ENCODE data around the gene ADARB2. TPM values are rescaled to one million over a fixed set of nuclear protein-coding genes. Genes with fewer than 3 reads are reported as not detected.

The ADARB2 gene
- total RNA-seq, 4 donors from 2014 or later, result 0.80 to 4.9 (median 2.3) TPM

DNA sequence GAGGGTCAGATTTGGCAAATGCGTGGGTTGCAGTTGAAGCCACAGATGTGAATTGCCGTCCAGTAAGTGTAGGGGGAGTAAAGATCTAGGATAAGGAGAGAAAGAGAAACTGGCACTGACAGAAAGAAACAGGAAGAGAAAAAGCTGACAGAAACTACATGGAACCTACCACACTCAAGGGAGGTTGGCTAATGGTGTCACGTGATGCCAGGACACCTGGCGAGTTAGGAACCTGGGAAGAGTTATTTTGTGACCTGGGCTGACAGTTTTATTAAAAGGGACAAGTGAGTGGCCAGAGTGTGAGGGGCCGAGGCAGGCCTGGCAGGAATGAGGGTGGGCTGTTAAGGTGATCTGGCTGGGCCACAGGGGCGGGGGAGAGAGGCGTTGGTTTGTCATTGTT is 188.7 kb downstream of the ADARB2 start:
- no peaks in the 10 kb centered on the region for H3K36me3 ChIP-seq
- DNase-seq, result no peak
- no peaks in the 10 kb centered on the region for H3K9me3 ChIP-seq
- in situ Hi-C loops (cut with MboI; ENCODE audit: low pct_ligation_motif_present in 1 of 4, low pct_unique_long_range_greater_than_20kb in 1 of 4, low sequenced_read_pairs in 3 of 4), result no loop called here
- no peaks in the 10 kb centered on the region for H3K27me3 ChIP-seq
- no peaks in the 10 kb centered on the region for H3K4me1 ChIP-seq
- TF ChIP-seq EP300 (IDR thresholded peaks at IDR 0.05; ENCODE audit: low read depth) (no peak), POLR2A (IDR thresholded peaks at IDR 0.05) (no peak), POLR2AphosphoS5 (IDR thresholded peaks at IDR 0.05) (no peak)
- TF ChIP-seq, protein P1, sequence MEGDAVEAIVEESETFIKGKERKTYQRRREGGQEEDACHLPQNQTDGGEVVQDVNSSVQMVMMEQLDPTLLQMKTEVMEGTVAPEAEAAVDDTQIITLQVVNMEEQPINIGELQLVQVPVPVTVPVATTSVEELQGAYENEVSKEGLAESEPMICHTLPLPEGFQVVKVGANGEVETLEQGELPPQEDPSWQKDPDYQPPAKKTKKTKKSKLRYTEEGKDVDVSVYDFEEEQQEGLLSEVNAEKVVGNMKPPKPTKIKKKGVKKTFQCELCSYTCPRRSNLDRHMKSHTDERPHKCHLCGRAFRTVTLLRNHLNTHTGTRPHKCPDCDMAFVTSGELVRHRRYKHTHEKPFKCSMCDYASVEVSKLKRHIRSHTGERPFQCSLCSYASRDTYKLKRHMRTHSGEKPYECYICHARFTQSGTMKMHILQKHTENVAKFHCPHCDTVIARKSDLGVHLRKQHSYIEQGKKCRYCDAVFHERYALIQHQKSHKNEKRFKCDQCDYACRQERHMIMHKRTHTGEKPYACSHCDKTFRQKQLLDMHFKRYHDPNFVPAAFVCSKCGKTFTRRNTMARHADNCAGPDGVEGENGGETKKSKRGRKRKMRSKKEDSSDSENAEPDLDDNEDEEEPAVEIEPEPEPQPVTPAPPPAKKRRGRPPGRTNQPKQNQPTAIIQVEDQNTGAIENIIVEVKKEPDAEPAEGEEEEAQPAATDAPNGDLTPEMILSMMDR (IDR thresholded peaks at IDR 0.05), result no peak
- WGBS, 2 donors (ENCODE audit: low coverage in 1 of 2), result 82 to 93% methylated on average over 7 of the region's 7 CpGs
- intact Hi-C loops (cut with DNase I; ENCODE audit: low total_unique reads), result no loop called here
- no peak overlapping the region for H3K27ac ChIP-seq
- no peak overlapping the region for H3K4me3 ChIP-seq

DNA sequence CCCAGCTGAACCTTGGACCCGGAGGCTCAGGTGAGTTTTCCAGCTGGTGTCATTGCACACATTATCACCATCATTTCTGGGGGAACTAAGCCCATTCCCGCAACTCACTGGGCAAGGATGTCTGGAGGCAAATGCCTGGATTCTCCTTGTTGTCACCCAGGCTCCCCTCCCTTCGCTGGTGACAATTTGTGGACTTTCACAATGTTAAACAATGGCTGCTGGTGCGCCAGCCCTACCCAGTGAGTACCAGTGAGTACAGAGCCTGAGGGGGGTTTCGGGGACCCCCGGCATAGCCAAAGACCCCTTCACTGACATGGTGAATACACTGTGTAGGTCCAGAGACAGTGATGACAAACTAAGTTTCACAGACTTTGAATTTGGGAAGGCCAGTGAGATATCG is 189.2 kb downstream of the ADARB2 start:
- no peaks in the 10 kb centered on the region for H3K27me3 ChIP-seq
- in situ Hi-C loops (cut with MboI; ENCODE audit: low pct_ligation_motif_present in 1 of 4, low pct_unique_long_range_greater_than_20kb in 1 of 4, low sequenced_read_pairs in 3 of 4) (no loop called here), intact Hi-C loops (cut with DNase I; ENCODE audit: low total_unique reads) (no loop called here)
- no peaks in the 10 kb centered on the region for H3K9me3 ChIP-seq
- no peak overlapping the region for H3K4me3 ChIP-seq
- H3K4me1 ChIP-seq, result no peaks in the 10 kb centered on the region
- DNase-seq, result peak; percentile 1
- H3K36me3 ChIP-seq, result no peaks in the 10 kb centered on the region
- H3K27ac ChIP-seq, result no peak overlapping the region
- 89 to 100% methylated on average over 1 to 7 of the region's 7 CpGs for WGBS, 2 donors (ENCODE audit: low coverage in 1 of 2)
- TF ChIP-seq POLR2A (IDR thresholded peaks at IDR 0.05) (no peak), POLR2AphosphoS5 (IDR thresholded peaks at IDR 0.05) (no peak), EP300 (IDR thresholded peaks at IDR 0.05; ENCODE audit: low read depth) (no peak)
- TF ChIP-seq, protein P1 (IDR thresholded peaks at IDR 0.05), result no peak

DNA sequence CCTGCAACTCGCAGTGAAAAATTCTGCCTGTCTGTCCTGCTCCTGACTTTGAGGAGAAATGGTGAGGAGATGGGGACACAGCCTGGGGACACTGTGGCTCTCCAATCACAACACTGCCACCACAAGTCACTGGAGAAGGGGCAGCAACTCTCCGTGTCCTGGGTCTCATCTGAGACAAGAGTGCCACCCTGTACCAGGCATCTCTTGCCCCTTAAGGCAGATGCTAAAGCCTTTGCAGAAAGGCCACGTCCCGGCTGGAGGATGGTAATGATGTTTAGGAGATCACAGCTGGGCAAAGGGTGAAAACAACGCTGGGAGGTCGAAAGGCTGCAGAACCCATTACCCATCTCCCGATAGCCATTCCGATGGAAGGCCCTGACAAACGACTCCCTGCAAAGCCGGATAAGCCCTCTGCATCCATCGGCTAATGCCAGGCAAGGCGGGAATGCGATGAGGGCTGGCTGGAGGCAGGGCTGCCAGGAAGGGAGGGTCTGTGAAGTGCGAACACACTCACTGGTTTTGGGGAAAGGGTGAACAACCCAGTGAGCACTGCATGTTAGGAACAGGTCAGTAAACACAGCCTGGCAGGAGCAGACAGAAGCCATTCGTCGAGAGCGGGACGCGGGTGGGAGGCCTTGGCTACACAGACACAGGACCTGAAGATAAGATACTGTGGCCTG is 190.8 kb downstream of the ADARB2 start:
- no peak for TF ChIP-seq POLR2AphosphoS5 (IDR thresholded peaks at IDR 0.05)
- no peak for TF ChIP-seq EP300 (IDR thresholded peaks at IDR 0.05; ENCODE audit: low read depth)
- TF ChIP-seq POLR2A (IDR thresholded peaks at IDR 0.05), result no peak
- TF ChIP-seq, protein P1 (IDR thresholded peaks at IDR 0.05), result no peak
- Histone ChIP-seq H3K36me3 (no peaks in the 10 kb centered on the region), H3K4me3 (no peak overlapping the region), H3K27ac (no peak overlapping the region), H3K9me3 (no peaks in the 10 kb centered on the region), H3K27me3 (no peaks in the 10 kb centered on the region), H3K4me1 (no peaks in the 10 kb centered on the region)
- in situ Hi-C loops (cut with MboI; ENCODE audit: low pct_ligation_motif_present in 1 of 4, low pct_unique_long_range_greater_than_20kb in 1 of 4, low sequenced_read_pairs in 3 of 4), result no loop called here
- no peak for DNase-seq
- WGBS, 2 donors (ENCODE audit: low coverage in 1 of 2), result 59 to 78% methylated on average over 3 to 19 of the region's 19 CpGs
- intact Hi-C loops (cut with DNase I; ENCODE audit: low total_unique reads), result no loop called here

DNA sequence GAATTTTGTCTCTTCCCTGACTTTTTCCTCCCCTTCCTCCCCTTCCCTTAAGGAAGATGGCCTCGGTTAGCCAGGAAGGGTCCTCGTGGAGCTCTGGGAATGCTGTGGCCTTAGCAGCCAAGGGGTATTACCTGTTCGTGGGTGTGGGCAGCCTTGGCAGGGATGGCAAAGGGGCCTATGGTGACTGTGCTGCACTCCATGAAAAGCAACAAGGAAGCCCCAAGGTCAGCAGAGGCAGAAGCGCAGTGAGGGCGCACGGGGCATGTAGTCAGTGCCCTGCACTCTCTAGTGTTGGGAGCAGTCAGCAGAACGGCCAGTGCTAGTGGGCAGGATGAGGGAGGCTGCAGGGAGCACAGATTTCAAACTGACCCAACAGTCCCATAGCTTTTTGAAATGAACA is 191.8 kb downstream of the ADARB2 start:
- intact Hi-C loops (cut with DNase I; ENCODE audit: low total_unique reads), result no loop called here
- no peak for DNase-seq
- in situ Hi-C loops (cut with MboI; ENCODE audit: low pct_ligation_motif_present in 1 of 4, low pct_unique_long_range_greater_than_20kb in 1 of 4, low sequenced_read_pairs in 3 of 4), result no loop called here

More for the DNA sequence above, 191.8 kb downstream of the ADARB2 start:
- H3K36me3 ChIP-seq, result no peaks in the 10 kb centered on the region
- WGBS, 2 donors (ENCODE audit: low coverage in 1 of 2), result 76 to 91% methylated on average over 4 to 7 of the region's 7 CpGs
- no peaks in the 10 kb centered on the region for H3K4me1 ChIP-seq
- H3K9me3 ChIP-seq, result no peaks in the 10 kb centered on the region
- no peak overlapping the region for H3K4me3 ChIP-seq
- no peaks in the 10 kb centered on the region for H3K27me3 ChIP-seq
- H3K27ac ChIP-seq, result no peak overlapping the region
- TF ChIP-seq, protein P1 (IDR thresholded peaks at IDR 0.05), result no peak
- TF ChIP-seq POLR2A (IDR thresholded peaks at IDR 0.05), result no peak
